NOMO-1 (cell line): Measurements from ENCODE around the gene PPP1R1B.

Experiments used
- DNase-seq, 2 experiments: peaks; one replicate each; lab custom pipeline; 2025; ENCODE audit not compliant: unreplicated experiment in 2 of 2; lab: John Stamatoyannopoulos, UW

PPP1R1B gene

DNA sequence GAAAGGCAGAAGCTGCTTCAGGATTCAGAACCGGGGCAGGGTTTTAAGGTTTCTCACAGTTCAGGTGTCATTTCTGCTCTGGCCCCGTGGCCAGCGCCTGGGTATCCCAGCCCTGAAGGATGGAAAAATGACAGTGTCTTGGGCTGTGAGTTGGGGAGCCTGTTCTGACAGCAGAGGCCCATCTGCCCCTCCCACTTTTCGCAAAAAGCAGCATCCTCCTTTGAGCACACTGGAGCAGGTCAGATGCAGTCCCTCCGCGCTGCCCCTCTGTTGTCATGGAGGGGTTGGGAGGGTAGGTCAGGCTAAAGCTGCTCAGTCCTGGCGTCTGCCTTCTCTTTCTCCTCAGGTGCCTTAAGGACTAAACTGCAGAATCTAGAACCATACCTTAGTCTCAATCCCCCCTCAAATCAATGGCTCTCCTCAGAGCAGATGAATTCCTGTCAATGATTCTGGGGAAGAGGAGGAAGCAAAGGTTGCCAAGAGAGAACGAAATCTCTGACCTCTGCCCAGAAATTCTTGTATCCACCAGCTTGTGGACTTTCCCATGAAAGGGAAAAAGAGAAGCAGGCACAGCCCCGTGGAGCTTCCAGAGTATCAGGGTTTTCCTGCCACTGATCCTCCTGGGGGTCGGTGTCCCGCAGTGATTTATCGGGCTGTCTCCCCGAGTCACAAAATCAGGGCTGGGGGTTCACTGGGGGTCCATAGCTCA is 26.3 kb upstream of the PPP1R1B start:
- no peak for DNase-seq

- no peak for DNase-seq
Measured at GRCh38 chr17:39600997-39601597, 25.7 kb upstream of the PPP1R1B start.

- DNase-seq: no peak
Measured at GRCh38 chr17:39601758-39602532, 24.8 kb upstream of the PPP1R1B start.

DNA sequence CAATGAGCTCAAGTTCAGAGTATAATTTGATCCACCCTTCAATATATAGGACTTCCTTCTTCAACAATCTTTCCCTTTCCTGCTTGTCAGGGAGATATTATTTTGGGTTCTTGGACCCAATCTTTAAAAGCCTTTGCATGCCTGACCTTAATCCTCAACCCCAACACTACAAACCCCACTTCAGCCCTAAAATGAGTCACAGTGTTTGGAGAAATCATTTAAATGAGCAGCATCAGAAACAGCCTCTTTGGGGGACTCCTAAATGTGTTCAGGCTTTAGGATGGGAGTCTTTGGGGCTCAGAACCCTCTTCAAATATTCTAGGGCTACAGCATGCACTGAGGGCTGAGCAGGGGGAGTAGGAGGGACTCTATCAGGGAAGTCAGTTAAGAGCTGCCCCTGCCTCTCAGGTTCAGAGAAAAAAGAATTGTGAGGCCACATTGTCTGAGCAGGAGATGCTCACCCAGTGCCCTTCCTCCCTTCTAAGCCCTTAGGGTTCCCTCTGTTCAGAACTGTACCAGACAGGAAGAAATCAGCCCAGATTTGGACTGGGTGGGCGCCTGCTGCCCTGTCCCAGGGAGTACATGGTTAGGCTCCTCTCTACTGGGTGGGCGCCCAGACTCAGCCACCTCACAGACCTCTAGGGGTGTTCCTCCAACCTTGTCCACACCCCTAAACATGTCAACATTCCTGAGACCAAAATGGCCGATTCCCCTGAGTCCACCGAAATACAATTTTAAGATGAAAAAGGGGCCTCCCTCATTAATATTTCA is 24.0 kb upstream of the PPP1R1B start:
- DNase-seq: no peak

DNA sequence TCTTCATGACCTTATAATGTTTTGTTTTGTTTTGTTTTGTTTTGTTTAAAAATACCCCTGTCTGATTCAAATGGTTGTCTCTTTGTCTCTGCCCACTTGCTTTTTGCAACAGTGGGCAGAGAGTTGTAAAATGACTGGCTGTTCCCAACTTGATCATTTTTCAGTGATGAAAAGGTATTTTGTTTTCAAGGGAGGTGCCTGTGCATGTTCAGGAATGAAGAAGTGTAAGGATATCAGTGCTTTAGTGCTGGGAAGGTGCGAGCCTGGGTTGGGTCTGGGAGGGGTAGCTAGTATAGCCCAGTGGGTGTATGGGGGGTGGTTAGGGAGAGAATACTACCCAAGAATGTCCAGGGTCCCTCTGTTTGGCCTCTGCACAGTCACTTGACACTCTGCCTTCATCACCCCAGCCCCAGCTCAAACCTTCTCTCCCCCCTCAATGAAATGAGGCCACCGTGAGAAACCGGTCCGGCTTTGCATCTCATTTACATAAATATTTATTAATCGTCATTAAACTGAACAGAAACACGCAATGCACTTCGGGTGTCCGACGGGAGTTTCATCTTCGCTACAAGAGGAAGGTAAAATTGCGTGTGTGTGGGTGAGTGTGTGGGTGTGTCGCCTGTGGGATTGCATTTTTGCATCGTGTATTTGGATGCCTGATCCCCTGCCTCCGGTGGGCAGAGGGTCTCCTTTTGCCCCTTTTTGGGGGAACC is 23.3 kb upstream of the PPP1R1B start:
- no peak for DNase-seq

DNA sequence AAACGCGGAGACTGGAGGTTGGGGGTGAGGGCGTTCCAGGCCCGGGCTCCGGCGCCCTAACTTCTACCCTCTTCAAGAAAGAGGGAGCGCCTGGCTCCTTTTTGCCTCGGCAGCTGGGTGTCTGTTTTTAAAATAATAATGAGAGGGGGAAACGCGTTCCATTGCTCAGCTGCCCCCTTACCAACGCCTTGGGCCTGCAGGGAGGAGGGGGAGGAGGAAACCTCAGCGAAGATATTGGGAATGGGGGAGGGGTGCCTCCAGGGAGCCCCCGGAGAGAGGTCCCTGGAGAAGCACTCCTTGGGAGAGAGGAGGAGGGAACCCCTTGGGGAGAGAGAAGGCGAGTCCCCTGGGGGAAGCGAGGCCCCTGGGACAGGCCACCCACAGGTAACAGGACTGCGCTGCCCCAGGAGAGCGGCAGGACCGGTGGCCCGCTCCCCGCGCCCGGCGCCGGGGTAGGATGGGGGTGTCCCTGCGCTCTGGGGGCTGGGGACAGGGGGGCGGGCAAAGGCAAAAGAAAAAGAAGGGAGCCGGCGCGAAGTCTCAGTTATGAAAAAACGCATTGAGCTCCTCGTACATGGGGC is 21.8 kb upstream of the PPP1R1B start:
- no peak for DNase-seq

DNA sequence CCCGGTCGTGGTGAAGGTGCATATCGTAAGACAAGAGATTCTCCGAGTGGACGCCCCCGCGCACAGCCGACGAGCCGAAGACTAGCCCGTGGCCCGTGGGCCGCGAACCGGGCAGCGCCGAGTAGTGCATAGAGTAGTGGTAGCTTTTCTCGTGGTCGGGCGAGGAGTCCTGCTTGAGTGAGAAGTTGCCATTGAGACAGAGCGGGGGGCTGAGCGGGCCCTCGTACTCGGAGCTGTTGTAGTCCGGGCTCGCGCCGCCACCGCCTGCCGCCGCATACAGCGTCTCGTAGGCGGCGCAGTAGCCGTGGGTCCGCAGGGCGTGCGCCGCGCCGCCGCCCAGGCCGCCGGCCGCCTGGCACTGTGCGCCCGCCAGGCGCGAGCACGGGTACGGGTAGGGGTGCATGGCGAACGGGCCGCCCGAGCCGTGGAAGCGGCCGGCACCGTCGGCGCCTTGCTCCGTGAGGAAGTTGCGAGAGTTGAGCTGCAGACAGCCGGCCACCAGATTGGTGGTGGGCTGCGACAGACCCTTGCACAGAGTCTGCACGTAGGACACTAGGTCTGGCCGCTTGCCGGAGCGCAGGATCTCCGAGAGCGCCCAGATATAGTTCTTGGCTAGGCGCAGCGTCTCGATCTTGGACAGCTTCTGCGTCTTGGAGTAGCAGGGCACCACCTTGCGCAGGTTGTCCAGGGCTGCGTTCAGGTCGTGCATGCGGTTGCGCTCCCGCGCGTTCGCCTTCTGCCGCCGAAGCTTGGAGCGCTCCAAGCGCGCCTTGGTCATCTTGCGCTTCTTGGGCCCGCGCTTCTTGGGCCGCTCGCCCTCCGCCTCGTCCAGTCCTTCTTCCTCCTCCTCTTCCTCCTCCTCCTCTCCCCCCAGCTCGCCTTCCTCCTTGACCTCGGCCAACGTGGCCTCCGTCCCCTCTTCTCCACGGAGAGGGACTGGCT is 21.0 kb upstream of the PPP1R1B start:
- no peak for DNase-seq

GRCh38 chr17:39606434-39607056 is 20.2 kb upstream of the PPP1R1B start:
- DNase-seq: no peak

DNA sequence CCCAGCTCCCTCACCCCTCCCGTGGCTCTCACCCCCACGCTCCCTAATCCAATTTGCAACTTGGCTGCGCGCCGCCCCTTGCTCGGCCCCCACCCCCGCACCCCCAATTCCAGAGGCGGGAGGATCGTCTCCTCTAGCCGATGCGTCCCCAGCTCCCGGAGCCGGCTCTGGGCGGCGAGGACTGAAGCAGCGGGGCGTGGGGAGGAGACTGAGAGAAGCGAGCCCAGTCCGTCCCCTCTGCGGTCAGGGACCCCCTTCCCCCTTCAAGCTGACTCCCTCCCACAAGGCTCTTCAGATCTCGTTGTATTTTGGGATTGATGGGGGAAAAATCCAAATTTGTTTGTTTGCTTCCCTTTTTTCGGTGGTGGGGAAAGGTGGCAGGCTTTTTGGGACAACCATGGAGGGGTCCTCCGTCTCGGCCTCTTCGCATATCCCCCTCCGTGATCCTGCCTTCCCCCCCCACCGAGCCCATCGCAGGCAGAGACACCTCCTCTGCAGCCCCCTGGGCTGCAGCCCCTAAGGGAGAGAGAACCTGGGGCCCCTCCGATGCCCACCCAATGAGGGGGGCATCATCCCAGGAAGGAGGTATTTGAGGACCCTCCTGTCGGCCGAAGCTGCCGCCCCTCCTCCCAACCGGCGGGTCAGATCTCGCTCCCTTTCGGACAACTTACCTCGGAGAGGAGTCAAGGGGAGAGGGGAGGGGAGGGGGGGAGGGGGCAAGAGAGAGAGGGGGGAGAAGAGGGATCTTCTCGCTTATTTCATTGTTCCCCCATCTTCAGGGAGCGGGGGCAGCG is 19.5 kb upstream of the PPP1R1B start:
- DNase-seq: no peak

GRCh38 chr17:39607851-39608130 is 19.0 kb upstream of the PPP1R1B start, which contains the start of gene NEUROD2:
Gene NEUROD2 (minus strand): TSS chr17:39607920. CDS start chr17:39606599, 1,321 bp downstream.
- DNase-seq: no peak

DNA sequence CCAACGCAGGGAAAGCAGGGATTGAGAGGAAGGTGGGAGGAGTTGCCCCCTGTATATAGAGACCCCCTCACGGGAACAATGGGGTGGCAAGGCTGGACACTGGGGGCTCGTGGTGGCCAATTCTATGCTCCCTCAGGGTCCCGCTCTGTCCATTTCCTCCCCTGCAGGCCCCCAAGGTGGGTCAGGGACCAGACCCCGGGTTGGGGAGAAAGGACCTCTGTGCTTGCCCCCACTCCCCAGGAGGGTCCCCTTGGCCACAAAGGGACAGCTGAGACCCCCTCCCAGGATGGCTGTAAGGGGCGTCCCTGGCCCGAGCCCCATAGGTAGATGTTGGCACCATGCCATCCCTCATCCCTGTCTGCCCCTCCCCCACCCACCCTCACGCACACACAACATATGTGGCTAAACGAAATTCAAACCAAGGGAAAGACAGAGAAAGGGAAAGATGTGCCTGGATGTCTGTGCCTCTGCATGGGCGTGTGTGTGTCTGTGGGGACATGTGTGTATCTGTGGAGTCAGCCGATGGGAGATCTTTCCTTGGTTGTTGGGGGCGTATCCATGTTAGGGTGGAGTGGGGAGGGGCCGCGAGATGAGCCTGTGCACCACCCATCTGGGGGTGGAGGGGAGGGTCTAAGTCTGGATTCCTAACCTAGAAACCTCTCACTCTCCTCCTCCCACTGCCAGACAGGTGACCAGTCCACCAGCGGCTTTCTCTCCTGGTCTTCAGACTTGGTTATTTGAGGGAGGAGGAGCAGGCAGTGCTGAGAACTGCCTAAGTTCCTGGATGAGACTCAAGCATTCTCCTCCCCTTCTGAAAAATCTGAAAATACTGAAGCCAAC is 18.4 kb upstream of the PPP1R1B start:
- DNase-seq: no peak

- no peak for DNase-seq
Measured at GRCh38 chr17:39609416-39610025, 17.2 kb upstream of the PPP1R1B start.

GRCh38 chr17:39611401-39612112 is 15.2 kb upstream of the PPP1R1B start:
- DNase-seq: no peak

GRCh38 chr17:39612291-39612894 is 14.4 kb upstream of the PPP1R1B start:
- no peak for DNase-seq

- no peak for DNase-seq
Measured at GRCh38 chr17:39612935-39613464, 13.8 kb upstream of the PPP1R1B start.
